ENCODE measurements around the gene THOC5. TPM values are rescaled to one million over a fixed set of nuclear protein-coding genes. Genes with fewer than 3 reads are reported as not detected.

The THOC5 gene
- total RNA-seq, 2 experiments from 2014 or later, result 35.9 to 56.7 TPM

DNA sequence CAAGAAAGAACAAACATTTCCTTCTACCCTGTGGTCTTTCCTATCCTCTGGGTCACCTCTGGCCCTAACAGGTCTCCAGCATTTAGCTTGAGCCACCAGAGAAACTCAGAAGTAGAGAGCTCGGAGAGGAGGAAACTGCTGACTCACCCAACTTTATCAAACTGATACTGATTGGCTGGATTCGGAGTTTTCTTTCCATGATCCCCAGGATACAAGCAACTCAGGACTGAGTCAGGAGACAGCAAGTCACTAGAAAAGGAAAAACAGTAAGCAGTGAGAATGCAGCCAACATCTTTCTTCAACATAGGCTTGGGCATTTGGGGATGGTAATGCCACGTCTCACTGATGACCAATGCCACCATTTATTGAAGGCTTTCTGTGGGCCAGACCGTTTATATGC is 32.7 kb downstream of the THOC5 start:
- Histone ChIP-seq H3K4me3 (ENCODE audit: low read depth, low read length, poor library complexity, severe bottlenecking) (no peak overlapping the region), H3K79me2 (ENCODE audit: insufficient read depth, low read depth, low read length) (no peaks in the 10 kb centered on the region), H3K36me3 (ENCODE audit: insufficient read depth, low read length) (peaks cover 86% of the 10 kb centered on the region), H3K4me1 (ENCODE audit: insufficient read depth, low read length, poor library complexity, severe bottlenecking) (no peaks in the 10 kb centered on the region), H3K27ac (ENCODE audit: low read depth, low read length, poor library complexity, severe bottlenecking) (no peak overlapping the region), H3K9me2 (ENCODE audit: insufficient read depth, low read length) (no peaks in the 10 kb centered on the region), H4K20me1 (ENCODE audit: insufficient read depth, low read length) (no peaks in the 10 kb centered on the region), H3K4me2 (ENCODE audit: low read length) (no peak overlapping the region), H3K9me3 (ENCODE audit: low read length) (no peaks in the 10 kb centered on the region), H2AFZ (ENCODE audit: low read length) (no peak overlapping the region)
- POLR2A ChIA-PET, result no interaction called here
- DNase-seq (ENCODE audit: low spot score), result no peak
- no TSS peak for BruUV-seq (replicated peaks)
- intact Hi-C loops (cut with micrococcal nuclease; ENCODE audit: unreplicated experiment), result loop anchor here (10.0 kb wide), 1 partner anchor 216 kb away; the partner anchor contains the start of gene GAS2L1
- TF ChIP-seq CTCF (conservative IDR thresholded peaks at IDR 0.05; ENCODE audit: low read length) (no peak), EZH2phosphoT487 (IDR thresholded peaks at IDR 0.05; ENCODE audit: borderline replicate concordance, low read depth, low read length) (no peak)
- CTCF ChIA-PET (ENCODE audit: unreplicated experiment), result no interaction called here

GRCh38 chr22:29519996-29520395 is 33.6 kb downstream of the THOC5 start:
- H3K79me2 ChIP-seq (ENCODE audit: insufficient read depth, low read depth, low read length), result no peaks in the 10 kb centered on the region
- TF ChIP-seq CTCF (conservative IDR thresholded peaks at IDR 0.05; ENCODE audit: low read length), result no peak
- no peak for TF ChIP-seq EZH2phosphoT487 (IDR thresholded peaks at IDR 0.05; ENCODE audit: borderline replicate concordance, low read depth, low read length)
- intact Hi-C loops (cut with micrococcal nuclease; ENCODE audit: unreplicated experiment), result loop anchor here (10.0 kb wide), 1 partner anchor 215 kb away; the partner anchor contains the start of gene GAS2L1
- no peak overlapping the region for H2AFZ ChIP-seq (ENCODE audit: low read length)
- no peaks in the 10 kb centered on the region for H3K4me1 ChIP-seq (ENCODE audit: insufficient read depth, low read length, poor library complexity, severe bottlenecking)
- H3K36me3 ChIP-seq (ENCODE audit: insufficient read depth, low read length), result peaks cover 85% of the 10 kb centered on the region
- no peaks in the 10 kb centered on the region for H3K9me2 ChIP-seq (ENCODE audit: insufficient read depth, low read length)
- H3K4me3 ChIP-seq (ENCODE audit: low read depth, low read length, poor library complexity, severe bottlenecking), result no peak overlapping the region
- ChIA-PET POLR2A (no interaction called here), CTCF (ENCODE audit: unreplicated experiment) (no interaction called here)
- no peak for DNase-seq (ENCODE audit: low spot score)
- no TSS peak for BruUV-seq (replicated peaks)
- no peak overlapping the region for H3K27ac ChIP-seq (ENCODE audit: low read depth, low read length, poor library complexity, severe bottlenecking)
- H3K4me2 ChIP-seq (ENCODE audit: low read length), result no peak overlapping the region
- no peaks in the 10 kb centered on the region for H3K9me3 ChIP-seq (ENCODE audit: low read length)
- H4K20me1 ChIP-seq (ENCODE audit: insufficient read depth, low read length), result no peaks in the 10 kb centered on the region

DNA sequence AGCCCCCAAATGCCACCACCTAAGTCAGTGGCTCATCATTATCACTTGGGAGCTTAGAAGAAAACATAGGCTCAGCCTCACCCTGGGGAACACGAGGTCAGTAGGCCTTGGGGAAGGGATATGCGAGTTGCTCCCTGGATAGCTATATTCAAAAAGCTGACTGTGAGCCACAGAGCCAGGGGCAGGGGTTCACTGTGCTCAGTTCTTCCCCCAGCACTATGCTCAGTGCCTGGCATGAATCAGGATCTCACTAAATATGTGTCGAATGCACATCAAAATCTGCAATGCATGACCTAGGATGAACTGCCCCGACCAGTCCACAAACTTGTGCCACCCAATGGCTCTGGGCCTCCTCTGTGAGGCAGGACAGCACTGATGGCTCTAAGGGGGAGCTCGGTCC is 35.1 kb downstream of the THOC5 start:
- DNase-seq (ENCODE audit: low spot score), result no peak
- Histone ChIP-seq H3K36me3 (ENCODE audit: insufficient read depth, low read length) (peaks cover 70% of the 10 kb centered on the region), H3K4me1 (ENCODE audit: insufficient read depth, low read length, poor library complexity, severe bottlenecking) (no peaks in the 10 kb centered on the region), H3K9me3 (ENCODE audit: low read length) (no peaks in the 10 kb centered on the region), H3K4me2 (ENCODE audit: low read length) (no peak overlapping the region), H3K9me2 (ENCODE audit: insufficient read depth, low read length) (no peaks in the 10 kb centered on the region), H3K27ac (ENCODE audit: low read depth, low read length, poor library complexity, severe bottlenecking) (no peak overlapping the region), H4K20me1 (ENCODE audit: insufficient read depth, low read length) (no peaks in the 10 kb centered on the region), H2AFZ (ENCODE audit: low read length) (no peak overlapping the region), H3K4me3 (ENCODE audit: low read depth, low read length, poor library complexity, severe bottlenecking) (no peak overlapping the region), H3K79me2 (ENCODE audit: insufficient read depth, low read depth, low read length) (no peaks in the 10 kb centered on the region)
- TF ChIP-seq EZH2phosphoT487 (IDR thresholded peaks at IDR 0.05; ENCODE audit: borderline replicate concordance, low read depth, low read length) (no peak), CTCF (conservative IDR thresholded peaks at IDR 0.05; ENCODE audit: low read length) (no peak)
- CTCF ChIA-PET (ENCODE audit: unreplicated experiment), result no interaction called here
- intact Hi-C loops (cut with micrococcal nuclease; ENCODE audit: unreplicated experiment), result no loop called here
- POLR2A ChIA-PET, result no interaction called here
- BruUV-seq (replicated peaks), result no TSS peak

All from OCI-LY7 (cell line).